ENCODE results near the gene KRT8. TPM values are rescaled to one million over a fixed set of nuclear protein-coding genes. Genes with fewer than 3 reads are reported as not detected.

Gene KRT8
- total RNA-seq: 1,000 to 10,000 TPM in 1 of 4 donors, 100 to 1,000 TPM in 2, 10 to 100 TPM in 1; 92.8 to 1,088 (median 251) TPM

GRCh38 chr12:52904509-52905300, at the start of gene KRT8:
Gene KRT8, minus strand, starts transcription at chr12:52905076. Its CDS starts 95 bp downstream, at chr12:52904981.
- DNase-seq (ENCODE audit: low spot score) (peak; percentile 40), ATAC-seq (ENCODE audit: low FRiP score) (peak; percentile 91)

- DNase-seq (ENCODE audit: low spot score) (no peak), ATAC-seq (ENCODE audit: low FRiP score) (peak; percentile 23)
- TF ChIP-seq CTCF (IDR thresholded peaks at IDR 0.05): no peak
These were observed 48.4 kb upstream of the KRT8 start for GRCh38 chr12:52953181-52953841.

DNA sequence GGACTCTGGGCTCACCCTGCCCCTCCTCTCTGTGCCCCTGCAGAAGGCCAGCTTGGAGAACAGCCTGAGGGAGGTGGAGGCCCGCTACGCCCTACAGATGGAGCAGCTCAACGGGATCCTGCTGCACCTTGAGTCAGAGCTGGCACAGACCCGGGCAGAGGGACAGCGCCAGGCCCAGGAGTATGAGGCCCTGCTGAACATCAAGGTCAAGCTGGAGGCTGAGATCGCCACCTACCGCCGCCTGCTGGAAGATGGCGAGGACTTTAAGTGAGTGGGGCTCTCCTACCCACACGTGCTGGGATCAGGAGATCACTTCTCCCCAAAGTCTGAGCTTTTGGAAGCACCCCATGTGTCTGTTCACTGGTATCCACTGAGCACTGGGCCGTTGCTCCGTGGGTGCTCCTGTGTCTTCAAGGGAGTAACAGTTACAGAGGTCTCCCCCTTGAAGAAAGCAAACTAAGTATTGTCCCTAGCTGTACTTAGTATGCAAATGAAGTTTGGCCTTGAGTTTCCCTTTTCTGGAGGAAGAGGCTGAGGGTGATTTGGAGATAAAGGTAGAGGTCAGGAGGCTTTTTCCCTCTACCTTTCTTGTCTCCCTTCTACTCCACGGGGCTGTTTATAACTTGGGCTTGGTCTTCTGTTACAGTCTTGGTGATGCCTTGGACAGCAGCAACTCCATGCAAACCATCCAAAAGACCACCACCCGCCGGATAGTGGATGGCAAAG, 47.4 kb upstream of the KRT8 start:
- no peak for TF ChIP-seq CTCF (IDR thresholded peaks at IDR 0.05)
- ATAC-seq (ENCODE audit: low FRiP score): no peak
- no peak for DNase-seq (ENCODE audit: low spot score)

DNA sequence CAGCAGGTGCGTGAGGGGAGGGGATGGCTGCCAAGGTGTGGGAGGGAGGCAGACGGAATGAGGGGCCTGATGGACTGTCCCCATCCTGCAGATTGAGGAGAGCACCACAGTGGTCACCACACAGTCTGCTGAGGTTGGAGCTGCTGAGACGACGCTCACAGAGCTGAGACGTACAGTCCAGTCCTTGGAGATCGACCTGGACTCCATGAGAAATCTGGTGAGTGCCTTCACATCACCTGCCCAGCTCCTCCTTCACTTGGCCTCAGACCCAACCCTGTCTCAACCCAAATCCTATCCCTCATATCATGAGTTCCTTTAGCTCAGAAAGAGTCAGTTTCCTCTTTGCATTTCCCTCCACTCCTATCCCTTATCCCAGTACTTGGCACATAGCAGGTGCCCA, 46.8 kb upstream of the KRT8 start:
- no peak for TF ChIP-seq CTCF (IDR thresholded peaks at IDR 0.05)
- ATAC-seq (ENCODE audit: low FRiP score): no peak
- no peak for DNase-seq (ENCODE audit: low spot score)

GRCh38 chr12:52951126-52951525, 46.2 kb upstream of the KRT8 start:
- DNase-seq (ENCODE audit: low spot score): no peak
- no peak for TF ChIP-seq CTCF (IDR thresholded peaks at IDR 0.05)
- ATAC-seq (ENCODE audit: low FRiP score): no peak

- ATAC-seq (ENCODE audit: low FRiP score) (no peak), DNase-seq (ENCODE audit: low spot score) (no peak)
- no peak for TF ChIP-seq CTCF (IDR thresholded peaks at IDR 0.05)
These were observed 45.7 kb upstream of the KRT8 start for GRCh38 chr12:52950553-52950952.

All from omental fat pad (tissue), 4 donors.